ENCODE data around the gene OR2Y1.
"Not testable (repeated sequence)": the region's sequence is repeated elsewhere in the genome, so short reads cannot be mapped to it uniquely, and the experiment has no call there.

The OR2Y1 gene

GRCh38 chr5:180723936-180724335 lies 15.9 kb downstream of the OR2Y1 start:
- no peaks in the 10 kb centered on the region for H3K36me3 ChIP-seq (ENCODE audit: control insufficient read depth, insufficient read depth, low read length)
- H3K9ac ChIP-seq (ENCODE audit: low read length) = no peak overlapping the region
- no peaks in the 10 kb centered on the region for H3K9me3 ChIP-seq (ENCODE audit: control insufficient read depth, low read length)
- H3K4me3 ChIP-seq (ENCODE audit: low read length) = no peak overlapping the region
- H3K27me3 ChIP-seq (ENCODE audit: control insufficient read depth, insufficient read depth, low read length) = no peaks in the 10 kb centered on the region
- H3K4me1 ChIP-seq (ENCODE audit: control insufficient read depth, insufficient read depth, low read length) = no peaks in the 10 kb centered on the region

GRCh38 chr5:180720486-180720885 lies 19.4 kb downstream of the OR2Y1 start:
- H3K27me3 ChIP-seq (ENCODE audit: control insufficient read depth, insufficient read depth, low read length) = no peaks in the 10 kb centered on the region
- no peaks in the 10 kb centered on the region for H3K36me3 ChIP-seq (ENCODE audit: control insufficient read depth, insufficient read depth, low read length)
- H3K4me3 ChIP-seq (ENCODE audit: low read length) = no peak overlapping the region
- no peaks in the 10 kb centered on the region for H3K9me3 ChIP-seq (ENCODE audit: control insufficient read depth, low read length)
- H3K9ac ChIP-seq (ENCODE audit: low read length) = no peak overlapping the region
- H3K4me1 ChIP-seq (ENCODE audit: control insufficient read depth, insufficient read depth, low read length) = no peaks in the 10 kb centered on the region

DNA sequence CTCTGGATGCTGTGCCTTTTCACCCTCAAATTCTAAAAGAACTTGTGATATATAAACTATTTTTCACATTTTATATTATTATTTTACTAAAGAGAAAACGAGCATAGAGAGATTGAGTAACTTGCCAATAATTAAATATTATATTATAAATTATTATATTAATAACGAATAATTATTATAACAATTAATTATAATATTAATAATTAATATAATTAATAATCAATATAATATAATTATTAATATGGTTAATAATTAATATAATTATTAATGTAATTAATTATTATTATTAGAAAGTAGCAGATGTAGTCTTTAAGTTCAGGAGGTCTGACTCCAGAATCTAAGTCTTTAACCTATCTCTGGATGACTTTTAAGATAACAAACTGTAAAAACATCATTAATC lies 20.1 kb downstream of the OR2Y1 start:
- no peaks in the 10 kb centered on the region for H3K4me1 ChIP-seq (ENCODE audit: control insufficient read depth, insufficient read depth, low read length)
- no peak overlapping the region for H3K9ac ChIP-seq (ENCODE audit: low read length)
- no peaks in the 10 kb centered on the region for H3K27me3 ChIP-seq (ENCODE audit: control insufficient read depth, insufficient read depth, low read length)
- H3K4me3 ChIP-seq (ENCODE audit: low read length) = no peak overlapping the region
- no peaks in the 10 kb centered on the region for H3K36me3 ChIP-seq (ENCODE audit: control insufficient read depth, insufficient read depth, low read length)
- no peaks in the 10 kb centered on the region for H3K9me3 ChIP-seq (ENCODE audit: control insufficient read depth, low read length)

GRCh38 chr5:180718810-180719453 lies 20.9 kb downstream of the OR2Y1 start:
- H3K4me1 ChIP-seq (ENCODE audit: control insufficient read depth, insufficient read depth, low read length) = no peaks in the 10 kb centered on the region
- no peaks in the 10 kb centered on the region for H3K9me3 ChIP-seq (ENCODE audit: control insufficient read depth, low read length)
- H3K9ac ChIP-seq (ENCODE audit: low read length) = no peak overlapping the region
- no peaks in the 10 kb centered on the region for H3K36me3 ChIP-seq (ENCODE audit: control insufficient read depth, insufficient read depth, low read length)
- no peak overlapping the region for H3K4me3 ChIP-seq (ENCODE audit: low read length)
- H3K27me3 ChIP-seq (ENCODE audit: control insufficient read depth, insufficient read depth, low read length) = no peaks in the 10 kb centered on the region

- Histone ChIP-seq H3K4me1 (ENCODE audit: control insufficient read depth, insufficient read depth, low read length) (no peaks in the 10 kb centered on the region), H3K9me3 (ENCODE audit: control insufficient read depth, low read length) (no peaks in the 10 kb centered on the region), H3K36me3 (ENCODE audit: control insufficient read depth, insufficient read depth, low read length) (no peaks in the 10 kb centered on the region), H3K9ac (ENCODE audit: low read length) (no peak overlapping the region), H3K4me3 (ENCODE audit: low read length) (no peak overlapping the region), H3K27me3 (ENCODE audit: control insufficient read depth, insufficient read depth, low read length) (no peaks in the 10 kb centered on the region)
Observed at GRCh38 chr5:180717989-180718388, 21.9 kb downstream of the OR2Y1 start.

DNA sequence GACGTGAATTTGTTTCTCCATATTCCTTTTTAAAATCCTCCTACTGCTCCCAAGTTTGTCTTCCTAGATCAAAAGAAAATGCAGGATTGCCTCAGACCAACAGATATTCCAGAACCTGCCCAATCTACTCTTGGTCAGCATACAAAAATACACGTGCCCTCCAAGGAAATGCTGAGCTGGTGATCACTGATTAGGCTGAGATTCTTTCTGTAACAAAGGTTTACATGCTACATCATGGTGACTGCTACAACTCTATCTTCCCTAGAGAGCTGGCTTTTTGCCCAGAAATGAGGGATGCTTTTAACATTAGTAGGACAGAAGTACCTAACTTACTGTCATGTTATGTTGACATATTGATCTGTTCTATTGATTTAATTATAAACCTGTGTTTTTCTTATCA lies 35.5 kb downstream of the OR2Y1 start:
- H3K27me3 ChIP-seq (ENCODE audit: control insufficient read depth, insufficient read depth, low read length) = no peaks in the 10 kb centered on the region
- H3K4me1 ChIP-seq (ENCODE audit: control insufficient read depth, insufficient read depth, low read length) = no peaks in the 10 kb centered on the region
- no peaks in the 10 kb centered on the region for H3K36me3 ChIP-seq (ENCODE audit: control insufficient read depth, insufficient read depth, low read length)
- H3K9ac ChIP-seq (ENCODE audit: low read length) = no peak overlapping the region
- no peak overlapping the region for H3K4me3 ChIP-seq (ENCODE audit: low read length)
- H3K9me3 ChIP-seq (ENCODE audit: control insufficient read depth, low read length) = no peaks in the 10 kb centered on the region

DNA sequence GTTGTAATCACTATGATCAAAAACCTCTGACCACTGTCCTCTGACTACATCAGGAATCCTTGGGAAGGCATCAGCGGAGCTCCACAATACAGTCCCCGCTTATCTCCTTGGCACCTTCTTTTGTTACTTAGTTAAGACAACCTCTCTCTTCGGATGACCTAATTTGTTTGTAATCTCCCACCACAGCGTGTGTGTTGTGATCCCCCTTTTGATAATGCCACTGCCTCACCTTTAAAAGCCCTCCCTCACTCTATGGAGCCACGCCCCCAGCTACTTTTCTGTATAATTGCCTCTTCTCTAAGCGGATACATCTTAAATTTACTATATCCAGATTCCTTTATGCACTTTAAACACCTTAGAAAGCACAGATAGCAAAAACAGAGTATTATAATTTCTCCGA lies 35.9 kb downstream of the OR2Y1 start:
- no peak overlapping the region for H3K4me3 ChIP-seq (ENCODE audit: low read length)
- no peak overlapping the region for H3K9ac ChIP-seq (ENCODE audit: low read length)
- H3K9me3 ChIP-seq (ENCODE audit: control insufficient read depth, low read length) = no peaks in the 10 kb centered on the region
- H3K36me3 ChIP-seq (ENCODE audit: control insufficient read depth, insufficient read depth, low read length) = no peaks in the 10 kb centered on the region
- no peaks in the 10 kb centered on the region for H3K27me3 ChIP-seq (ENCODE audit: control insufficient read depth, insufficient read depth, low read length)
- H3K4me1 ChIP-seq (ENCODE audit: control insufficient read depth, insufficient read depth, low read length) = no peaks in the 10 kb centered on the region

DNA sequence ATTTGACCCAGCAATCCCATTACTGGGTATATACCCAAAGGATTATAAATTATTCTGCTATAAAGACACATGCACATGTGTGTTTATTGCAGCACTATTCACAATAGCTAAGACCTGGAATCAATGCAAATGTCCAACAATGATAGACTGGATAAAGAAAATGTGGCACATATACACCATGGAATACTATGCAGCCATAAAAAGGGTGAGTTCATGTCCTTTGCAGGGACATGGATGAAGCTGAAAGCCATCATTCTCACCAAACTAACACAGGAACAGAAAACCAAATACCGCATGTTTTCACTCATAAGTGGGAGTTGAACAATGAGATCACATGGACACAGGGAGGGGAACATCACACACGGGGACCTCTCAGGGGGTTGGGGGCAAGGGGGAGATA lies 36.5 kb downstream of the OR2Y1 start:
- H3K9me3 ChIP-seq (ENCODE audit: control insufficient read depth, low read length); H3K27me3 ChIP-seq (ENCODE audit: control insufficient read depth, insufficient read depth, low read length); H3K4me3 ChIP-seq (ENCODE audit: low read length); H3K4me1 ChIP-seq (ENCODE audit: control insufficient read depth, insufficient read depth, low read length); H3K36me3 ChIP-seq (ENCODE audit: control insufficient read depth, insufficient read depth, low read length); H3K9ac ChIP-seq (ENCODE audit: low read length): not testable (repeated sequence)

GRCh38 chr5:180700440-180700839 lies 39.4 kb downstream of the OR2Y1 start:
- H3K9ac ChIP-seq (ENCODE audit: low read length); H3K4me3 ChIP-seq (ENCODE audit: low read length); H3K4me1 ChIP-seq (ENCODE audit: control insufficient read depth, insufficient read depth, low read length); H3K27me3 ChIP-seq (ENCODE audit: control insufficient read depth, insufficient read depth, low read length); H3K36me3 ChIP-seq (ENCODE audit: control insufficient read depth, insufficient read depth, low read length); H3K9me3 ChIP-seq (ENCODE audit: control insufficient read depth, low read length): not testable (repeated sequence)

GRCh38 chr5:180699042-180699441 lies 40.8 kb downstream of the OR2Y1 start:
- Histone ChIP-seq H3K36me3 (ENCODE audit: control insufficient read depth, insufficient read depth, low read length) (no peaks in the 10 kb centered on the region), H3K9ac (ENCODE audit: low read length) (no peak overlapping the region), H3K4me1 (ENCODE audit: control insufficient read depth, insufficient read depth, low read length) (no peaks in the 10 kb centered on the region), H3K9me3 (ENCODE audit: control insufficient read depth, low read length) (no peaks in the 10 kb centered on the region), H3K4me3 (ENCODE audit: low read length) (no peak overlapping the region), H3K27me3 (ENCODE audit: control insufficient read depth, insufficient read depth, low read length) (no peaks in the 10 kb centered on the region)

DNA sequence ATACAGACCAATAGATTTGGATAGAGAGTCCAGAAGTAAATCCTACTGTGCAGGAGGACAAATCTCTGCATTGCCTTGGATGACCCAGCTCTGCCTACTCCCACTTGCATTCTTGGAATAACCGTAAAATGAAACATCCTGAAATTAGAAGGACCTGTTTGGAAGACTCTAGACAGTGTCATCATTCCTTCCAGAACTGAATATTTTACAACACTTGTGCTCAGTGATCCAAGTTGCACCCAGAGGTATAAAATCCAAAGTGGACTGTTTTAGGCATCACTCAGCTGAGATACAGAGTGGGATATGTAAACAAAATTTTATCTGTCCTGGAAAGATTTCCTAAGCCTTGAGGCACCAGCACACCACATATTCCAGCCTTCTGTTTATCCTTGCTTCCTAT lies 43.7 kb downstream of the OR2Y1 start:
- H3K9ac ChIP-seq (ENCODE audit: low read length) = no peak overlapping the region
- no peak overlapping the region for H3K4me3 ChIP-seq (ENCODE audit: low read length)
- no peaks in the 10 kb centered on the region for H3K4me1 ChIP-seq (ENCODE audit: control insufficient read depth, insufficient read depth, low read length)
- no peaks in the 10 kb centered on the region for H3K27me3 ChIP-seq (ENCODE audit: control insufficient read depth, insufficient read depth, low read length)
- no peaks in the 10 kb centered on the region for H3K9me3 ChIP-seq (ENCODE audit: control insufficient read depth, low read length)
- H3K36me3 ChIP-seq (ENCODE audit: control insufficient read depth, insufficient read depth, low read length) = no peaks in the 10 kb centered on the region

- H3K9me3 ChIP-seq (ENCODE audit: control insufficient read depth, low read length) = no peaks in the 10 kb centered on the region
- no peak overlapping the region for H3K9ac ChIP-seq (ENCODE audit: low read length)
- no peaks in the 10 kb centered on the region for H3K36me3 ChIP-seq (ENCODE audit: control insufficient read depth, insufficient read depth, low read length)
- H3K4me1 ChIP-seq (ENCODE audit: control insufficient read depth, insufficient read depth, low read length) = no peaks in the 10 kb centered on the region
- H3K27me3 ChIP-seq (ENCODE audit: control insufficient read depth, insufficient read depth, low read length) = peaks cover 3% of the 10 kb centered on the region
- H3K4me3 ChIP-seq (ENCODE audit: low read length) = no peak overlapping the region
Observed at GRCh38 chr5:180692429-180692828, 47.4 kb downstream of the OR2Y1 start.

DNA sequence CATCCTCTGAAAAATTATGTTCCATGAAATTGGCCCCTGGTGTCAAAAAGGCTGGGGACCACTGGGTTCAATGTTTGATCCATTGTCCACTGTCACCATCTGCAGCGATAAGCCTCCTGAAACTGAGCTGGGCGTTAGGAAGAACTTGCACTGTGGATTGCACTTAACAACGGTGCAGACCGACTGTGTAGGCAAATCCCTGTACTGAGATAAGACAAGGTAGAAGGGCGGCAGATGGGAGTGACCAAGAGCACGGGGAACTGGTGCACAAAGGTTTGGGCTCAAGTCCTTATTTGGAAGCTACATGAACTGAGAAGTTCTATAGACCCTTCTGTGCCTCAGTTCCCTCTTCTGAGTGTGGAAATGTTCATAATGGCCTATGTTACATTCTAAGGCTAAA lies 48.8 kb downstream of the OR2Y1 start:
- Histone ChIP-seq H3K9ac (ENCODE audit: low read length) (no peak overlapping the region), H3K9me3 (ENCODE audit: control insufficient read depth, low read length) (no peaks in the 10 kb centered on the region), H3K36me3 (ENCODE audit: control insufficient read depth, insufficient read depth, low read length) (no peaks in the 10 kb centered on the region), H3K27me3 (ENCODE audit: control insufficient read depth, insufficient read depth, low read length) (peaks cover 3% of the 10 kb centered on the region), H3K4me3 (ENCODE audit: low read length) (no peak overlapping the region), H3K4me1 (ENCODE audit: control insufficient read depth, insufficient read depth, low read length) (no peaks in the 10 kb centered on the region)
